Urothelium cell line (cell line): ENCODE results near the gene SUFU.
A peak's percentile ranks its signal among the peaks of the same experiment; 100 is the strongest.

Experiments
- DNase-seq: peaks from one replicate; pipeline ENCODE4 v3.0.0; 2011; ENCODE audit warnings: low spot score, mixed read lengths
- FAIRE-seq: peaks from 2 replicates; lab custom pipeline; 2011; peaks lifted over from hg19 to GRCh38; lab: Jason Lieb, UNC

SUFU gene

DNA sequence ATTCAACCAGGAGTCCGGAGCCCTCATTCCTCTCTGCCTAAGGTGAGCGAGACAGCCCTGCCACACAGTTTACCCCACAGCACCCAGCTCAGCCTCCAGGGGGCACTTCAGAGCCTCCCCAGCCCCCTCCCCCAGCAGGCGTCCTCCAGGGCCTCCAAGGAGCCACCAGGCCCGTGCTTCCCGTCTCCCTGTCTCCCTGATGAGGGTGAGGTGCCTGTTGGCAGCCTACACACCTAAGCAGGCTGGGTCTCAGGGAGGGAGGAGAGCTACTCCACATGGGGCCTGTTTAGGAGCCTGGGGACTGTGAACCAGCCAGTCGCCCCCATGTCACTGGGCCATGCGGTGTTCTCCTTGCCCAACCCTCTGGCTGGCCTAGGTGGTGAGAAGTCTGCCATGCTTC, 111.6 kb downstream of the SUFU start:
- no peak for DNase-seq
- no peak for FAIRE-seq

DNA sequence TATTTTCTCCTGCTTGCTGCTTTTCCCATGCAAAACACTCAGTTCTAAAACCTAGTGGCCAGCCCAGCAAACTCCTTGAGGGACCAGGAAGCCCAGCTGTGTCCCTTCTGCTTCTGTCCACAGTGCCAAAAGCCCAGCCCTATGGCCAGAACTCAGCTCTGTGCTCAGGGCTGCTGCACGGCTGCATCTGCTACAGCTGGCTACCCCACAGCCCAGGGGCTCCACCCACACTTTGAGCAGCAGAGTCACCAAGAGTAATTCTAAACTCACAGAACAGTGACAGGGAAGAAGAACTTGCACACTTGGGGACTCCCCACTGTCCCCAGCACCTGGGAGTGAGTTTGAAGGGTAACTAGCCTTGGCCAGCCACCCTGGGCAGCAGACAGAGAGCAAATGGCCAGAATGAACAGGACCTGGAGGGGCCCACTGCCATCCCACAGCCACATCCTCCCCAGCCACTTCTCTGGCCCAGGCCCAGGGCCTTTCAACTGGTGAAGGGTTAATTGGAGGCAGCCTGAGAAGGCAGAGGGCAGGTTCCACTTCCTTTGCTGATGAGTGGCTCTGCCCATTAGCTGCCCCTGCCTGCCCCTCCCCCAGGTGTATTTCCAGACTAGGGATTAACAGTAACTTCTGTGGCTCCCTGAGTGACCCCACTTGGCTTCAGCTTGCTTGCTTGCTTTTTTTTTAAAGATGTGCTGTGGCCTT, 112.4 kb downstream of the SUFU start:
- no peak for FAIRE-seq

DNA sequence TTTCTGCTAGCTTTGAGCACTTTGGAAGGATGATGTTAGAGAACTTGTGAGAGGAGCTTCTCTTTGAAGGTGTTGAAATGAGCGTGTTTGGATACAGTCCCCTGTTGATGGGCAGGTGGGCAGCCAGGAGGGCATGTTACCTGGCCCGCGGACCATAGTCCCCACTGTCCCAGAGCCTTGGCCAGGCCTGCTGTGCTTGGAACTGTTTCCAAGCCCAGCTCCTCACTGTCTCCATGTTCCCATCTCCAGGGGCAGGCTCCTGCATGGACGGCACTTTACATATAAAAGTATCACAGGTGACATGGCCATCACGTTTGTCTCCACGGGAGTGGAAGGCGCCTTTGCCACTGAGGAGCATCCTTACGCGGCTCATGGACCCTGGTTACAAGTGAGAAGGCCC, 113.3 kb downstream of the SUFU start:
- FAIRE-seq (no peak), DNase-seq (no peak)

More for the DNA sequence above, 112.4 kb downstream of the SUFU start:
- DNase-seq, result no peak

DNA sequence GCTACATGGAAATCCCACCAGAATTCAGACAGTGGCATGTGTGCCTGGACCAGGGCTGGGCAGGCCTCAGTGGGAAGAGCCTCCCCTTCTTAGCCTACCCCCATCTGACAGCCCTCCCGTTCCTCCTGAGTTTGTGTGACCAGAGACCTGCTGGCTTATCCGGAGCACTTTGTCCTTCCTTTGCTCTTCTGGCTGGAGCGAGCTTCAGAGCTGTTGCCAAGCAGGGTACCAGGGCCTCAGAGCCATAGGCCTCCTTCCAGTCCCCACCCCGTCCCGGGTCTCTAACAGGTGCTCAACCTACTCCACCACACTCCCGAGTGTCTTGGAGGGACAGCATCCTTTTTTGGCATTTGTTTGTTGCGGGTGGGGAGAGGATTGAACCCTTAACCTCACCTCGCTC, 114.0 kb downstream of the SUFU start:
- DNase-seq (no peak), FAIRE-seq (no peak)

DNA sequence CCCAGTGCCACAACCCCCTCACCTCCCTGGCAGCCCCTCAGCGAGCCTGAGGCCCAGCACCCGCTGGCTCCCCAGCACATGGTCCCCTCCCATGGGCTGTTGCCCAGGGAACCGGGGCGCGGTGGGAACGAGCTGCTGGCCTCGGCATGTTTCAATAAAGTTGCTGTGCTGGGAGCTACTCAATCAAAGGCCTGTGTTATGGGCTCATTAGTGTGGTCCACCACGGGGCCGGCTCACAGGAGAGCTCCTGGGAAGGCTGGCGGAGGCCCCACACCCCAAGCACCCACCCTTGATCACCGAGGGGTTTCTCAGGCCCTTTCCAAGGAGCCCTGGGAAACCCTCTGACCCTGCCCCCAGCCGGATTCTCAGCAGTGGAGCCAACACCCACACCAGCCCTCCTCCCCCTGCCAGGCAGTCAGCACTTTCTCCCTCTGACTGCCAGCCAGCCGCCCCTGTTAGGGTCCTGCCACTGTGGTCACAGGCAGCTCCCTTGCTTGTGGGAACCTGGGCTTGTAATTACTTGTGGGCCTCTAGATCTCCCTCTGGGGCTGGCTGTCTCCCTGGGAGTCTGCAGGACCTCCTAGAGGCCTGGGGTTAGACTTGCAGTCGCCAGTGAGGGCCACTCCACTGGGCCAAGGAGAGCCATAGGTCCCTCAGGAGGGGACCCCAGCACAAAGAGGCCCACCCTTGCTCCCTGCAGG, 115.7 kb downstream of the SUFU start:
- DNase-seq (no peak), FAIRE-seq (no peak)

DNA sequence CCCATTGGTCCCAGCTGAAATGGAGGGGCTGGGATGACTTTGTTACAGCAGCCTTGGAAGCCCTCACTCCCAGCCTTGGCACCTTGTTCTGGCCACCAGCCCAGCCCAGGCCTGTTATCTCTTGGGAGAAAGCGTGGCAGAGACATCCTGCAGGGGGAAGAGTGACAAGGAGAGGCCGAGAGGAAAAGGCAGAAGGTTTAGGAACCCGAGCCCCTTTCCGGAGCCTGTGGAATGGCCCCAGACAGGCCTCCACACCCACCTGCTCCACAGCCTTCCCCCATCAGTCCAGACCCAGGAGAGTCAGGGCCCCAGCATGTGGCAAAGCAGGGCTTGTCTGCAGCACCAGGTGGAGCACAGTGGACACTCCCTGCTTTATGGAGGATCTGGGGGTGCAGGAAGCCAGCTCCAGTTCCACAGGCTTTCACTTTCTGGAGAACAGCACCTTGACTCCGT, 116.4 kb downstream of the SUFU start:
- no peak for DNase-seq
- no peak for FAIRE-seq

DNA sequence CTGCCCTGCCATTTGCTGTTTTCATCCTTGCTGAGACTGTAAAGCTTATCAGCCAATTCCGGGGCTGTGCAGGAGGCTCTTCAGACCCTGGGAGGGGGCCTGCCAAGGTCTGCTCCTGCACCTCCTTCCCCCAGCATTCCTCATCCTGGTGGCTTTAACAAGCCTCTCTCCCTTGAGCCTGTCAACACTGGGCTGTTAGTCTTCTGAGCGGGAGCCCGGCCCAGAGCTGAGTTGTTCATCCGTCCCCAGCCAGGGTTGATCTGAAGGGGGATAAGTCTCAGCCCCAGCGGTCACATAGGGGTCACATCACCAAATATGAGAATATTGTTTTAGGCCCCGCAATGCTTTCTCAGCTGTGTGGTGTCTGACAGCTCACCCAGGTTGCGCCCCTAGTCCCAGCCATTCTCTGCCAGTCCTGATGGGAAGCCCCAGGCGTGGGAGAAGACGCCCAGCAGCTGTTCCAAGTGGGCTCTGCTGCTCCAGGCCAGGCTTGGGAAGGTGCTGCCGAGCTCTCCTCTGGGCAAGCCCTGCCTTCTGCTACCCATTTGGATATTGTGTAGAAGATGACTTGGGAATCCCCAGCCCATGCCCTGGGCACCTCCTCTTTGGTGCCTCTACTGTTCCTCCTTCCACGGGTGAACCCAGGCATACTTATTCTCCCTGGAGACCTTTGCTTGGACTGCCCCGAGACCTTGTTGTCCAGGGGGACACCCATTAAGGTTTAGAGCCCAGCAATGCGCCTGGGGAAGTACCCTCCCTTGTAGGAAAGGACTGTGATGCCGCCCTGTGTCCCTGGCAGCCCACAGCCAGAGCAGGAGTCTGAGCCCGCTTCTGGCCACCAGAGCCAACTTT, 117.0 kb downstream of the SUFU start:
- FAIRE-seq (no peak), DNase-seq (no peak)

DNA sequence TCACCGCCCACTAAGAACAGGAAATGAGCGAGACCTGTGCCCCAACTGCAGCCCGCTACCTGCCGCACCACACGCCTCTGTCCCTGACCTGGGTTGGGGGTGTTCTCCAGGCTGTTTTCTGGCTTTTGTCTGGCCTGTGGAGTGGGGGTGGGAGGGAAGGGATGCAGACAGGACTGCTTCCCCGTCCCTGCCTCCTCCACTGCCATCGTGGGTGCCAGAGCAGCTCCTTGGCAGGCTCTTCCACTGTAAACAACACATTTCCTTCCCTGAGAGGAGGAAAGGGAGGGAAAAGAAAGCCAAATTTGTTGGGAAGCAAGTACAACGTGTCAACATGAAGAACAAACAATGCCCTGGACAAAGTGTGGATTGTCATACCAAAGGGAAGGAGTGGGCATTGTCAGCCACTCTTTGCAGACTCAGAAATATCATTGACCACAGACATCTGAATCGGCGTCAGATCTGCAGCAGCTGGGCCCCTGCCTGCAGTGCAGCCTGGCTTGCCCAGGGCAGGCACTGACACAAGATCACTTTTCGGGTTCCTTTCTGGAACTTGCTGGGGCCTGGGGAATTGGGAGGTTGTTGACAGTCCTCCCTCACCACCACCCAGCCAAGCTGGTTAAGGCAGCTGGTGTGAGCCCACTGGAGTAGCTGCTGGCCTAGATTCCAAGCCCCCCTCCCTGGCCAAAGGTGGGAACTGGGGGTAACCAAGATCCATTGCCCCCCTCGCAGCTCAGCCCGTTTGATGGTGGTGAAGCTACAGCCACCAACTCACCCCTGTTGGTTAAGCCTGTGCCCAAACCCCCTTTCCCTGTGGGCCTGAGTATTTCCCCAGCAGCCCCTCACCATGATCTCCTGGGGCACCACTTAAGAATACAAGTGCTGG, 117.9 kb downstream of the SUFU start:
- DNase-seq (no peak), FAIRE-seq (peak; percentile 37)

DNA sequence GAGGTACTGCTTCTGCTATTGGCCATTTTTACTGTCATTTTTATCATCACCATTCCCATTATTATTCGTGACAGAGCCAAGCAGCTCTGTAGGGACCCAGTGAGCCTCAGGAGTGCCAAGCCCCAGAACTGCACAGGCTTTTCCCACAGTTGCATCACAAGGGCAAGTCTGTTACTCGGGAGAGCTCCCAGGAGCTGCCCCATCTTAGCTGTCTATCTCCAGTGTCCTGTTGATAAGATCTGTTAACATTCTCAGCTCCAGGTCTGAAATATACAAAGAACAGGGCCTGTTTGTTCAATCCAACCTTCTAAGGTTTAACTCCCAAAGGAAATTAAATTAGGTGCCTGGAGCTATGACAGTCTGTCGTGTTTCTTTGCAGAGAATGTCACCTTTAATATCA, 120.3 kb downstream of the SUFU start:
- FAIRE-seq (no peak), DNase-seq (no peak)

DNA sequence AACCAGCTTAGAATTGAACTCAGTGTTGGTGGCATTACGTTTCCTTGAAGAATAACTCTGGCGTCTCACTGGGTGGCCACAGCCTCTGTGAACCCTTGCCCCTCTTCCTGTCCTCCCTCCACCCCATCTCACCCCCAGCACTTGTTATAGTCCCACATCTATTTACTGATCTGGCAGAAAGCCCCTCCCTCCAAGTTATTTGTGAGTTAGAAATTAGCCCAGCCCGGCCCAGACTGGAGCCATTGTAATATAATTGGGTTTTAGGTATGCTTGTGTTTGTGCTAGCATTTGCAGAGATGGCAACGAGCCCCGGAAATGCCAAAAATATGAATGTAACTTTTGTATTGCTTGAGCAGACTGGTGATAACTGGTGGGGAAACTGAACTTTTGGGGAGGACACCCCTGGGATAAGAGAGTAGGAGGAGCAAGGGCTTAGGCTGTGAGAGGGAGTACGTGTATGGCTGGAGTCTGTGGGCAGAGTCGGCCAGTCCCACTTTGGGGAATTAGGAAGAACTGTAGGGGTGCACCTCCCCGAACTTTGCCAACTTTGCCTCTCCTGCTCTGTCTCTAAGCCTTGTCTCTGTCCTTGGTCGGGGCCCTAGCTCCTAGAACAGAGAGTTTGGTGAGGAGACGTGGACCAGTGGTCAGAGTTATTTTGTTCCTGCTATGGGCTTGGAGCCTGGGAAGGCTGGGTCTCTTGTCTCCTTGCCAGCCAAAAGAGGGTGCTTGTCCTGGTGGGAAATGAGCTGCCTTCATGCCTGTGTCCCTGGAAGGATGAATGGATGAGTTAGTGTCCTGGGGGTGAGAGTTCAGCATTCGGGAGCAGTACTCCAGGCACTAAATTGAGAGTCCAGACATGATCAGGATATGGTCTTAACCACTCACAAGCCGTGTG, 121.2 kb downstream of the SUFU start:
- DNase-seq (no peak), FAIRE-seq (no peak)

DNA sequence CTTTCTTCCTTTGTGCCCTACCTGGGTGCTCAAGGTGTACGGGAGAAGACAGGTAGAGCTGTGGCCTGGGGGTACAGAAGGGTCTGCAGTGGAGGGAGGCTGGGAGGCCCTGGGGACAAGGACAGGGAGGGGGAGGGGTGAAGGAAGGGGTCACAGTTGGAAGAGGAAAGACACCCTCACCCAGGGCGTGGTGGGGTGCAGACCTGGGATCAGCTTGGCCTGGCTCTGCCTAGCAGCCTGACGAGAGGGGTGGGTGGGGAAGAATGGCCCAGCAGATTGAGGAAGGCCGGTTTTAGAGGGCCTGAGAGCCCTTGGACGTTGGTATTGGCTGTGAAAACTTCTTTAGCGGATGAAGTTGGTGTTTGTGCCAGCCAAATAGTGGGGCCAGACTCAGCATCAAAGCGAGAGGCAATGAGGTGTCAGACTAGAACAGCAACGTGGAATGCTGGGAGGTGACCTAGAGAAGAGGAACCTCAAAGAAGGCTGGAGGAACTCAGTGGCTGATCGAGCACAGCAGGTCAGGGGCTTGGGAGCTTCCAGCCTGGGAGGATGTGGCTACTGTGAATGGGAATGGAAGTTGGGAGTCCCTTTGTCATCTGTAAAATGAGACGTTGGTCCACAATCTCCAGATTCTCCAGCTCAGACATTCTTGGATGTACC, 122.4 kb downstream of the SUFU start:
- FAIRE-seq (no peak), DNase-seq (no peak)

DNA sequence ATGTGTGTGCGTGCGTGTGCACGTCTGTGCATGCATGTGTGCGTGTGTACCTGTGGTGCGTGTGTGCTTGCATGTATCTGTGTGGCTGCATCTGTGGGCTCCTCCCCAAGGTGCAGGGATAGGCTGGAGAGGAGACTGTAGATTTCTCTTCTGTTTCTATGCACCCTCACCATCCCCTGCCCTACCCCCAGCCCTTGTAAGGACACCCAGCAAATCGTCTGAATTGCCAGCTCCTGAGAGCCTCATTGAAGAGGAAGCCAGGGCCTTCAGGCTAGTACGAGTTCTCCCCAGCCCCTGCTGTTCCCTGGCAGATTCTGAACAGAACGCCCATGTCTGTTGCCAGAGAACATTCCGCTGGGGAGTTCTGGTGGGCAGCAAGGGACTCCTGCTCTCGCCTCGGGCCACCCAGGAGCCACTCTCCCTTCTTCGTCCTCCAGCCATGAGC, 123.5 kb downstream of the SUFU start:
- peak; percentile 92 for FAIRE-seq

DNA sequence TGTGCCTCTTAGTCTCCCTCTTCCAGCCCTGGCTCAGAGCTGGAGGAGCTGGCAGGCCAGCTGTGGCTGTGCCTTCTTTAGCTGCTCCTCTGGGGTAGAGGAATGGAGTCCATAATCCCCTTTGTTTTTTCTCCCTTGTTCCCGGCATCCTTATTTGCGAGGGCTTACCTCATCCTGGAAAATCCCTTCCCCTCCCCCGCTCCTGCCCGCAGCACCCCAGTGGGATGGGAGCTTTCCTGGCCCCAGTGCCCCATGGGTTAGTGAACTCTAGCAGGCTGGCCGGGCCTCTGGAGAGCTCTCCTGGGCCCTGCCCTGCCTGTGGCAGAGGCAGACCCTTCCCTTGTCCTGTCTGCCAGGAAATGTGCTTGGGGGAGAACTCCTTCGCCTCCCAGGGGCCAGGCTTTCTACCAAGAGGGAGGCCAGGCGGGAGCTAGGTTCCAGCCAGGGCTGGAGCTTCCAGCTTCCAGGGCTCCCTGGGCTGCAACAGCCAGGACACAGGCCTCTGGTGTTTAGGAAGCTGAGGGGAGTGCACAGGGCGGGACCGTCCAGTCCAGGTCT, 124.0 kb downstream of the SUFU start:
- no peak for FAIRE-seq
- peak; percentile 53 for DNase-seq

More for the DNA sequence above, 123.5 kb downstream of the SUFU start:
- DNase-seq, result no peak

DNA sequence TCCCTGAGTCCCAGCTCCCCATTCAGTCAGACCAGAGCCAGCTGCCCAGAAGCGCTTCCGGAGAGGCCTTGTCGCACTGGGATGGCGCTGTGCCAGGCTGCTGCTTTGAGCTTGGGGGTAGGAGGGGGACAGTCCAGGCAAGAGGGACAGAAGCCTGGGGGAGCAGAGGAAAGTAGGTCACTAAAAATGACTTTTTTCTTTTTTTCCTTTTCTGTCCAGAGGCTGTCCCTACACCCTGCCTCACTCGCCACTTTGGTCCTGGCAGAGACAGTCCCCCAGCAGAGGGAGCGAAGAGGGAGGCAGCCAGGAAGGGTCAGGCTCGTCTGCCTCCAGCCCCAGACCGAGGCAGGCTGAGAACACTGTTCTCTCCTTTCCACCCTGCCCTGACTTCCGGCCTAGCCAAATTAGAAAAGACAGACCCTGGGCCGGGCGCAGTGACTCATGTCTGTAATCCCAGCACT, 124.7 kb downstream of the SUFU start:
- FAIRE-seq (peak; percentile 83), DNase-seq (peak; percentile 74)

DNA sequence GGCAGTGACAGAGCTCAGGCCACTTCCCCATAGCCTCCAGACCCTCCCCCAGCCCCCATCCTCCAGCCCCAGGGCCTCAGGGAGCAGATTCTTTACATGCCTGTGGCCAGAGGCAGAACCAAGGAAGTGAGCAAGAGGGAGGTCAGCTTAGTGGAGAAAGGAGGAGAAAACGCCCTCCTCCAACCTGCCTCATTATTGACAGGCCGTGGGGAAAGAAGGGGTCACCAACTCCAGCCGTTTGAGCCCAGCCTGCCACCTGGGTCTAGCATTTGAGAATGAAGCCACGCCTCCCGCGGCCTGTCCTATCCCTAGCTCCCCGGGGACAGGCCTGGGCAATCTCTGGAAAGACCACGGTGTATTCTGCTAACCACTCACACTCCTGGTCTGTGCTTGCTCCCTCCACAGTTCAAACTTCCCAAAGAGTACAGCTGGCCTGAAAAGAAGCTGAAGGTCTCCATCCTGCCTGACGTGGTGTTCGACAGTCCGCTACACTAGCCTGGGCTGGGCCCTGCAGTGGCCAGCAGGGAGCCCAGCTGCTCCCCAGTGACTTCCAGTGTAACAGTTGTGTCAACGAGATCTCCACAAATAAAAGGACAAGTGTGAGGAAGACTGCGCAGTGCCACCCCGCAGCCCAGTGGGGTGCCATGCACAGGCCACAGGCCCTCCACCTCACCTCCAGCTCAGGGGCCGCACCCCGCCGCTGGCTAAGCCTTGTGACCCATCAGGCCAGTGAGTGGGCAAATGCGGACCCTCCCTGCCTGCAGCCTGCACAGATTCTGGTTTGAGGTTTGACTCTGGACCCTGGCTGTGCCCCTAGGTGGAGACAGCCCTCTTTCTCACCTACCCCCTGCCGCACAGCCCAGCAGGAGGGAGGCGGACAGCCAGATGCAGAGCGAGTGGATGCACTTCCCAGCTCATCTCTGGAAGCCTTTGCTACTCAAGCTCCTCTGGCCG, 126.2 kb downstream of the SUFU start:
- FAIRE-seq (peak; percentile 90), DNase-seq (peak; percentile 88)

DNA sequence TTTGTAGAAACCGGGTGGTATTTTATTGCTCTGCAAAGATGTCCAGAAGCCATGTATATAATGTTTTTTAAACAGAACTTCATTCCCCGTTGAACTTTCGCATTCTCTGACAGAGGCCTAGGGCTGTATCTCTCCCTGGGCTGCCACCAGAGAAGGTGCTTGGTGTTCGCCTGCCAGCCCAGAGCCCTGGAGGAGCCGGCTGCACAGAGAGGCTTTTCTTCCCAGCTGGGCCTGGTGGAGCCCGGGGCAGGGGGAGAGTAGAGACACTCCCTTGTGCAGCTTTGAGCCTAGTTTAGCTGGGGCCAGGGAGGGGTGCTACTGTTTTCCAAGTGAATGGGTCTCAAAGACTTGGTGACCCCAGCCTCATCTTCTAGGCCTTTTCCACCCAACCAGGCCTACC, 126.9 kb downstream of the SUFU start:
- no peak for FAIRE-seq
- DNase-seq, result no peak
